ENCODE results near the gene SPTSSA.
A peak's percentile ranks its signal among the peaks of the same experiment; 100 is the strongest.
"Not testable (repeated sequence)": the region's sequence is repeated elsewhere in the genome, so short reads cannot be mapped to it uniquely, and the experiment has no call there.

Gene SPTSSA

GRCh38 chr14:34462132-34462893 lies at the start of gene SPTSSA:
SPTSSA (minus strand) TSS chr14:34462240; CDS start chr14:34462207, 33 bp downstream.
- DNase-seq: peak; percentile 89

GRCh38 chr14:34507884-34508283 lies 45.8 kb upstream of the SPTSSA start:
- no peak for DNase-seq

- DNase-seq: no peak
Measured at GRCh38 chr14:34507459-34507858, 45.4 kb upstream of the SPTSSA start.

GRCh38 chr14:34505124-34505491 lies 43.1 kb upstream of the SPTSSA start:
- DNase-seq: not testable (repeated sequence)

- DNase-seq: not testable (repeated sequence)
Measured at GRCh38 chr14:34504027-34504426, 42.0 kb upstream of the SPTSSA start.

GRCh38 chr14:34502545-34503225 lies 40.6 kb upstream of the SPTSSA start:
- DNase-seq: no peak

GRCh38 chr14:34502001-34502400 lies 40.0 kb upstream of the SPTSSA start:
- DNase-seq: no peak

GRCh38 chr14:34501004-34501580 lies 39.1 kb upstream of the SPTSSA start:
- DNase-seq: no peak

GRCh38 chr14:34498684-34499412 lies 36.8 kb upstream of the SPTSSA start:
- no peak for DNase-seq

GRCh38 chr14:34496679-34497513 lies 34.9 kb upstream of the SPTSSA start:
- DNase-seq: no peak

GRCh38 chr14:34496007-34496678 lies 34.1 kb upstream of the SPTSSA start:
- DNase-seq: no peak

GRCh38 chr14:34489324-34489723 lies 27.3 kb upstream of the SPTSSA start:
- no peak for DNase-seq

GRCh38 chr14:34488528-34488927 lies 26.5 kb upstream of the SPTSSA start:
- no peak for DNase-seq

- DNase-seq: no peak
Measured at GRCh38 chr14:34484726-34485125, 22.7 kb upstream of the SPTSSA start.

GRCh38 chr14:34482463-34482862 lies 20.4 kb upstream of the SPTSSA start:
- DNase-seq: no peak

GRCh38 chr14:34479694-34480093 lies 17.7 kb upstream of the SPTSSA start:
- no peak for DNase-seq

GRCh38 chr14:34478261-34478660 lies 16.2 kb upstream of the SPTSSA start:
- no peak for DNase-seq

- DNase-seq: not testable (repeated sequence)
Measured at GRCh38 chr14:34476036-34476435, 14.0 kb upstream of the SPTSSA start.

- no peak for DNase-seq
Measured at GRCh38 chr14:34475163-34475562, 13.1 kb upstream of the SPTSSA start.

GRCh38 chr14:34474187-34474679 lies 12.2 kb upstream of the SPTSSA start:
- DNase-seq: no peak

GRCh38 chr14:34472706-34473279 lies 10.8 kb upstream of the SPTSSA start:
- no peak for DNase-seq
